T follicular helper cell (primary cell): ENCODE measurements around the gene ASCC3.
"Not testable (repeated sequence)": the region's sequence is repeated elsewhere in the genome, so short reads cannot be mapped to it uniquely, and the experiment has no call there.

Source experiments
- DNase-seq: peaks from one replicate; pipeline ENCODE4 v3.0.0-alpha.2; 2020; ENCODE audit warnings: low read depth

Gene ASCC3

GRCh38 chr6:100889351-100889750, 8.2 kb upstream of the ASCC3 start:
- DNase-seq, result no peak

GRCh38 chr6:100886076-100886475, 4.9 kb upstream of the ASCC3 start:
- no peak for DNase-seq

- DNase-seq, result no peak
Measured at GRCh38 chr6:100883347-100883746, 2.2 kb upstream of the ASCC3 start.

- no peak for DNase-seq
Measured at GRCh38 chr6:100881707-100882040, 545 bp upstream of the ASCC3 start.

GRCh38 chr6:100880149-100880852, 828 bp downstream of the ASCC3 start:
- DNase-seq, result no peak

DNA sequence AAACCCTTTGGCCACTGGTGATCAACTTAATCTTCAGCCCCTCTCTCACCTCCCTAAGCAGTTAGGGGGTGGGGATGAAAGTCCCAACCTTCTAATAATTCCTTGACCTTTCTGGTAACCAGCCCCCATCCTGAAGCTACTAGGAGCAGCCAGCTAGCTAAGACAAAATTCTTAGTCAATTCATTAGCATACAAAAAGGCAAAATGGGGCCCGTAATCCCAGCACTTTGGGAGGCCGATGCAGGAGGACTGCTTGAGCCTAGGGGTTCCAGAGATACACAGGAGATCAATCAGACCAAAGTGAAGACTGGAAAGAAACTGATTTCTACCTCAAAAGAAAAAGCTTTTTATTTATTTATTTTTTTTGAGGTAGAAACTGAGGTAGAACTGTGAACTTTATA, 1.8 kb downstream of the ASCC3 start:
- no peak for DNase-seq

DNA sequence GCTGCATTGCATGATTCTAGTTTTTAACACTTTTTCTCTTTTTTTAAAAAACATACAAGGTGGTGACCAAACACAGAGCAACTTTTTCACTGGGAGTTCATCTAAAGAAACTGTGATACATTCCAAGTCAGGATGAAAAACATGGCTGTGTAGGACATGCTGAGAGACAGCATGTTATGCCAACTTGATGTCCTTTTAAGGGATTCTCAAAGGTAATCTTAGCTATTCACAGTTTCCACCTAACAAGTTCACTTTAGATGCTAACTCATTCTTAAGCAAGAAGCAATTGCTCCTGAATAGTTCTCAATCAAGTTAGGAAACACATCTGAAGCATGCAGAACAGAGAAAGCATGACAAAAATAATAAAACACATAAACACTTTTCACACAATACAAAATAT, 3.3 kb downstream of the ASCC3 start:
- no peak for DNase-seq

DNA sequence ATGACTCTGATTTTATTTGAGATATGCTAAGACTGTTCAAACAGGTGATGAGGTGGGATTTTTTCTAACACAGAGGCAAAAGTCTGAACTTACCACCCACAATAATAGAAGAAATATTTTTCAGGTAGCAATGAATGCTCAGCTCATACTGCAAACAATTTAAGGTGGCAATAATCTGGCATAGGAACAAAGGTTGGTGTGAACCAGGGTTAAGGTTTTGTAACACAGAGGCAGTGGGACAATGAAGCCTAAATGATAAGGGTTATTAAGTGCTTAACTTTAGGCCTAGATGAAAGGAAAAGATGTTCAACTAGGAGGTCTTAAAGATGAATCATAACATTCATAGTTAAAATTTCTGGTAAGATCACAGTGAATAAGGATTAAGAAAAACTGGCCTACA, 4.9 kb downstream of the ASCC3 start:
- no peak for DNase-seq

DNA sequence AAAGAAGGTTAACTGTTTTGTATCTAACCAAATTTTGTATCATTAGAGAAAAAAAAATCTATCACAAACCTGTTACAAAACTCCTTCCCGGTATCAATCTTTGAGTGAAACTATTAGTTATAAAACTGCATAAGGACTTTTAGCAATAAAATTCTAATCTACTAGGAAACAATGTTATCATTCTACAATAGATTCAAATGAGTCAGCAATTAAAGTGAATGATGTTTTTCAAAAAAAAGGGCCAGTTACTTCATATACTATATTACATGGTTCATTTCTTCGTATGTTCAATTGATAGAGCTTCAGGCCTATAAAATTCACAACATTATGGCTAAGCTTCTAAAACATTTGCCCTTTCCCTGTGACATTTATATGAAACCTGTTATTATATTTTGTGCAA, 15.6 kb downstream of the ASCC3 start:
- no peak for DNase-seq

- no peak for DNase-seq
Measured at GRCh38 chr6:100862063-100862462, 19.1 kb downstream of the ASCC3 start.

DNA sequence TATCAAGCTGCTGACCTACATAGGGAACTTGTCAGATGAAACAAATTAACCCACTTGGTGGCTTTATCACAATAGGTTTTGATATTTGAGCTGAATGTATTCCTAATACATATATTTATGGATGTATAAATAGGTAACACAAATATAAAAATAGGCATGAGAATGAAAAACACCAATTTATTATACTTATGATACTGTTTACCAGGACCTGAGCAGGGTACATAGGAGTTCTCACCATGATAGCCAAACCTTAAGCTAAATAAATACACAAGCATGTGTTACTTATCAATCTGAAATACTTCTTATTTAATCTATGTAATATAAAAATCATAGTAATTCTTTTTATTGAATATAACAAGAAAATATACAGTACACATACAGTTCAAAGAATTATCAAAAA, 25.0 kb downstream of the ASCC3 start:
- DNase-seq, result no peak

- DNase-seq, result no peak
Measured at GRCh38 chr6:100851819-100852218, 29.3 kb downstream of the ASCC3 start.

DNA sequence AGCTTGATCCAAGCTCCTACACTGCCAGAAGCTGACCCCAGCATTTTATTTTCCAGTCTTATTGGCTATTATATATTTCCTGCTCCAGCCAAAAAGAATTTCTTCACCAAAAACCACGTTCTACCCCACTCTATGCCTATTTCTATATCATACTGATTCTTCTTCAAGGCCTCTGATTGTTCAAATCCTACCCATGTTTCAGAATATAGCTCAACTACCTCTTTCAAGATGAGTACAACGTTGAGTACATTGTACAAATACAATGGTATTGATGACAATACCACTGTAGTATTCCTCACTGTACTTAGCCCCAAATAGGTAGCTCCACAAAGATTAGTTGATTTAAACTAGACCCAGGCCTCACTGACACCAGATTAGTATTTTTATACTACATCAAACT, 31.0 kb downstream of the ASCC3 start:
- no peak for DNase-seq

DNA sequence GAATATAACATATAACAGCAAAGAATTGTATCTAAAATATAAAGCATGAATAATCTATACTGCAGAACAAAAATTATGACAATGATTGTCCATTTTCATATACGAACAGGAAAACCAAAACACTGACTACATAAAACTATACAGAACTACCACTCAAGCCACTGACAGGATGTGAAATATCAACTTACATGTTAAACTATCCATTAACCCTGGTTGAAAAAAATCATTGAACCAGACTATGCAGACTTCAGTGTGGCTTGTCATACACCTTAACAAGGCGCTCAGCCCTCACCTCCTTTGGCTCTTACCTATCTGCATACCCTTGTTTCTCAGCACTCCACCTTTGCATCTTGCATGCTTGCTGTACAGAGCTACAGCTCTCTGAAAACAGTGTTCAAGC, 34.9 kb downstream of the ASCC3 start:
- no peak for DNase-seq

DNA sequence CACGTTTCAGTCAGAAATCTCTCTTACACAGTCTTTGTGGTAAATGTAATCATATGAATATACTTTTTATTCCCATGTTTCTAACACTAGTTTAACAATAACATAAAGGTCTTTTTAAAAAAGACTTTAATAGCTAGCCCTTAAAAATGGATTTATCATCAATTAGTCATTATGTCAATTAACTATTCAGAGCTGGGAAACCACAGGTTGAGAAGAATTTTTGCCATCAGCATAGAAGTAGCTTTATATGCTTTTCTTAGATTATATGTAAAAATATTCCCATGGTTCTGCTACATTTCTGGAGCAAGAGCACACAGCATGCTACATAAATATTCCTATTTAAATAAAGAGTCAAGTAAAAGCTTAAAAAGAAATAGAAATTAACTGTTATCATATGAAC, 35.5 kb downstream of the ASCC3 start:
- no peak for DNase-seq

- no peak for DNase-seq
Measured at GRCh38 chr6:100839419-100839818, 41.7 kb downstream of the ASCC3 start.

- no peak for DNase-seq
Measured at GRCh38 chr6:100838011-100838410, 43.1 kb downstream of the ASCC3 start.

- DNase-seq, result no peak
Measured at GRCh38 chr6:100833972-100834574, 47.1 kb downstream of the ASCC3 start.

DNA sequence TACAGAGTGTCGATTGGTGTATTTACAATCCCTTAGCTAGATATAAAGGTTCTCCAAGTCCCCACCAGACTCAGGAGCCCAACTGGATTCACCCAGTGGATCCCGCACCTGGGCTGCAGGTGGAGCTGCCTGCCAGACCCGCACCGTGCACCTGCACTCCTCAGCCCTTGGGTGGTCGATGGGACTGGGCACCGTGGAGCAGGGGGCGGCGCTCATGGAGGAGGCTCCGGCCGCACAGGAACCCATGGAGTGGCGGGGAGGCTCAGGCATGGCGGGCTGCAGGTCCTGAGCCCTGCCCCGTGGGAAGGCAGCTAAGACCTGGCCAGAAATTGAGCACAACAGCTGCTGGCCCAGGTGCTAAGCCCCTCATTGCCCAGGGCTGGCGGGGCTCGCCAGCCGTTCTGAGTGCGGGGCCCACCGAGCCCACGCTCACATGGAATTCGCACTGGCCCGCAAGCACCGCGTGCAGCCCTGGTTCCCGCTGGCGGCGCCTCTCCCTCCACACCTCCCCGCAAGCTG, 52.0 kb downstream of the ASCC3 start:
- DNase-seq, result not testable (repeated sequence)

DNA sequence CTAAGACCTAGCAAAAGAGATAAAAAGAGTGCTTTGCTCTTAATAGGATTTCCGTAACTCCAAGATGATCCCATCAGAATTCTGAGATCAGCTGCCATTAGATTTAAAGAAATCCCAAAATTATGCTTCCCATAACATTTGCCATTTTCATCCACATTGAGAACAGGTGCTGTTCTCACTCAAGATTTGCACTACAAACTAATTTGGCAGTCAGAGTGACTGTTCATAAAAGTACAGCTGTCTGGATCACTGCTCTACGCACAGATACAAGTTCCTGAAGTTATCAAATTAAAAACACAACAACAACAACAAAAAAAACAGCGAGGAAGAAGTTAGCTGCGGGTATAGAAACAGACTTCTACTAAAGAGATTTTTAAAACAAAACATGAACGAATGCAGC, 58.1 kb downstream of the ASCC3 start:
- no peak for DNase-seq

DNA sequence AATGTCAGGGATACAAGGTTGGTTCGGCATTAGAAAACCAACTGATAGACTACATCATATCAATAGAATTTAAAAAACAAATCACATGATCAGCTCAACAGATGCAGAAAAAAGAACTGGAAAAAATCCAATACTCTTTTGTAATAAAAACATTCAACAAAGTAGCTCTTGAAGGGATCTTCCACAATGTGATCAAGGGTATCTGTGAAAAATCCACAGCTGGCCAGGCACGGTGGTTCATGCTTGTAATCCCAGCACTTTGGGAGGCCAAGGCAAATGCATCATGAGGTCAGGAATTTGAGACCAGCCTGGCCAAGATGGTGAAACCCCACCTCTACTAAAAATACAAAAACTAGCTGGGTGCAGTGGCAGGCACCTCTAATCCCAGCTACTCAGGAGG, 63.1 kb downstream of the ASCC3 start:
- no peak for DNase-seq

- no peak for DNase-seq
Measured at GRCh38 chr6:100810015-100810414, 71.1 kb downstream of the ASCC3 start.

GRCh38 chr6:100809346-100809745, 71.8 kb downstream of the ASCC3 start:
- DNase-seq, result no peak
